H9 (cell line): ENCODE data around the gene FGF6. TPM values are rescaled to one million over a fixed set of nuclear protein-coding genes. Genes with fewer than 3 reads are reported as not detected.
"Not testable (repeated sequence)": the region's sequence is repeated elsewhere in the genome, so short reads cannot be mapped to it uniquely, and the experiment has no call there.

Source experiments
- DNase-seq: peaks from one replicate; pipeline ENCODE4 v3.0.0-alpha.2; 2017
- H2AFZ ChIP-seq: one replicate; pipeline ENCODE4 v1.6.1; 2013; ENCODE audit warnings: mild to moderate bottlenecking, low read length, control low read depth, moderate library complexity
- H2AK5ac ChIP-seq: 2 replicates; pipeline ENCODE4 v1.6.1; 2013; ENCODE audit warnings: low read length, control low read depth, mixed read lengths; ENCODE audit not compliant: insufficient read length
- H2BK120ac ChIP-seq: one replicate; pipeline ENCODE4 v1.6.1; 2013; ENCODE audit warnings: low read depth, mild to moderate bottlenecking, low read length, control low read depth, inconsistent platforms; ENCODE audit not compliant: poor library complexity, severe bottlenecking
- H2BK12ac ChIP-seq: 2 replicates; pipeline ENCODE4 v1.6.1; 2013; ENCODE audit warnings: low read length, control low read depth, mixed read lengths, low read depth; ENCODE audit not compliant: insufficient read length
- H2BK15ac ChIP-seq: 2 replicates; pipeline ENCODE4 v1.6.1; 2013; ENCODE audit warnings: low read depth, low read length, control low read depth
- H2BK20ac ChIP-seq: one replicate; pipeline ENCODE4 v1.6.1; 2013; ENCODE audit warnings: low read depth, mild to moderate bottlenecking, low read length, control low read depth, inconsistent platforms; ENCODE audit not compliant: poor library complexity, severe bottlenecking
- H2BK5ac ChIP-seq: 2 replicates; pipeline ENCODE4 v1.6.1; 2013; ENCODE audit warnings: low read length, control low read depth, mixed read lengths; ENCODE audit not compliant: insufficient read length
- H3K14ac ChIP-seq: 2 replicates; pipeline ENCODE4 v1.6.1; 2013; ENCODE audit warnings: low read length, control low read depth; ENCODE audit not compliant: insufficient read depth
- H3K18ac ChIP-seq: 2 replicates; pipeline ENCODE4 v1.6.1; 2013; ENCODE audit warnings: low read depth, mild to moderate bottlenecking, mixed read lengths, low read length, control low read depth; ENCODE audit not compliant: insufficient read length
- H3K23ac ChIP-seq: 2 replicates; pipeline ENCODE4 v1.6.1; 2013; ENCODE audit warnings: low read length, control low read depth, mixed read lengths, low read depth; ENCODE audit not compliant: insufficient read length
- H3K23me2 ChIP-seq: 2 replicates; pipeline ENCODE4 v1.6.1; 2013; ENCODE audit warnings: low read depth, mild to moderate bottlenecking, mixed read lengths, low read length, control low read depth; ENCODE audit not compliant: insufficient read length, poor library complexity, severe bottlenecking
- H3K27ac ChIP-seq: 2 replicates; pipeline ENCODE4 v1.5.1; 2013; ENCODE audit warnings: low read length, control low read depth, mixed read lengths, low read depth; ENCODE audit not compliant: insufficient read length
- H3K27me3 ChIP-seq: 2 replicates; pipeline ENCODE4 v1.6.1; 2013; ENCODE audit warnings: low read length, control low read depth, inconsistent platforms; ENCODE audit not compliant: insufficient read depth
- H3K4ac ChIP-seq: 2 replicates; pipeline ENCODE4 v1.6.1; 2013; ENCODE audit warnings: low read depth, mild to moderate bottlenecking, control low read depth, inconsistent platforms, low read length, moderate library complexity
- H3K4me1 ChIP-seq: 2 replicates; pipeline ENCODE4 v1.6.1; 2013; ENCODE audit warnings: low read length, control low read depth, inconsistent platforms; ENCODE audit not compliant: insufficient read depth
- H3K4me2 ChIP-seq: 2 replicates; pipeline ENCODE4 v1.6.1; 2013; ENCODE audit warnings: low read length, control low read depth, mixed read lengths; ENCODE audit not compliant: insufficient read length, insufficient read depth
- H3K56ac ChIP-seq: 2 replicates; pipeline ENCODE4 v1.6.1; 2013; ENCODE audit warnings: low read depth, mild to moderate bottlenecking, mixed read lengths, low read length, control low read depth; ENCODE audit not compliant: insufficient read length
- H3K79me1 ChIP-seq: 2 replicates; pipeline ENCODE4 v1.6.1; 2013; ENCODE audit warnings: low read depth, mild to moderate bottlenecking, moderate library complexity, low read length, control low read depth, inconsistent platforms; ENCODE audit not compliant: insufficient read depth, poor library complexity, severe bottlenecking
- H3K79me2 ChIP-seq: 2 replicates; pipeline ENCODE4 v1.6.1; 2013; ENCODE audit warnings: low read length, control low read depth, inconsistent platforms; ENCODE audit not compliant: insufficient read depth
- H3K9ac ChIP-seq: 2 replicates; pipeline ENCODE4 v1.6.1; 2013; ENCODE audit warnings: low read length, control low read depth, mixed read lengths; ENCODE audit not compliant: insufficient read length; ENCODE audit errors: extremely low read depth
- H3K9me3 ChIP-seq: one replicate; pipeline ENCODE4 v1.6.1; 2013; ENCODE audit warnings: low read depth, low read length, inconsistent platforms; ENCODE audit not compliant: control insufficient read depth
- H3T11ph ChIP-seq: one replicate; pipeline ENCODE4 v1.6.1; 2013; ENCODE audit warnings: mild to moderate bottlenecking, low read length, control low read depth, inconsistent platforms
- H4K20me1 ChIP-seq: one replicate; pipeline ENCODE4 v1.6.1; 2013; ENCODE audit not compliant: control insufficient read depth, insufficient read length, insufficient read depth
- H4K5ac ChIP-seq: 2 replicates; pipeline ENCODE4 v1.6.1; 2013; ENCODE audit warnings: low read depth, mild to moderate bottlenecking, mixed read lengths, low read length, control low read depth; ENCODE audit not compliant: insufficient read length
- H4K8ac ChIP-seq: replicated peaks from 2 replicates; pipeline ENCODE4 v1.6.1; 2013; ENCODE audit warnings: low read length, control low read depth, mixed read lengths, low read depth; ENCODE audit not compliant: insufficient read length
- H4K91ac ChIP-seq: 2 replicates; pipeline ENCODE4 v1.6.1; 2013; ENCODE audit warnings: low read depth, mild to moderate bottlenecking, moderate library complexity, mixed read lengths, low read length, control low read depth; ENCODE audit not compliant: insufficient read length
- H3K27ac Mint-ChIP-seq, 3 experiments: 2 replicates in 2 of 3; 3 replicates in 1 of 3; pipeline ENCODE4 v1.8.0; 2020 to 2021; ENCODE audit warnings: mixed read lengths in 3 of 3, mild to moderate bottlenecking in 1 of 3, moderate library complexity in 1 of 3
- H3K27me3 Mint-ChIP-seq: 2 replicates; pipeline ENCODE4 v1.8.0; 2021; ENCODE audit warnings: low read depth, mild to moderate bottlenecking, moderate library complexity, mixed read lengths
- H3K36me3 Mint-ChIP-seq, 3 experiments: 2 replicates in 2 of 3; 3 replicates in 1 of 3; pipeline ENCODE4 v1.8.0; 2020 to 2021; ENCODE audit warnings: low read depth in 3 of 3, mixed read lengths in 3 of 3; ENCODE audit not compliant: insufficient read depth in 1 of 3
- H3K4me1 Mint-ChIP-seq, 2 experiments: 2 replicates each; pipeline ENCODE4 v1.8.0; 2020; ENCODE audit warnings: mixed read lengths in 2 of 2
- H3K4me3 Mint-ChIP-seq, 2 experiments: 2 replicates in 1 of 2; 3 replicates in 1 of 2; pipeline ENCODE4 v1.8.0; 2020 to 2021; ENCODE audit warnings: mild to moderate bottlenecking in 2 of 2, mixed read lengths in 2 of 2, moderate library complexity in 1 of 2
- H3K9me3 Mint-ChIP-seq, 2 experiments: 2 replicates in 1 of 2; 3 replicates in 1 of 2; pipeline ENCODE4 v1.8.0; 2020; ENCODE audit warnings: mild to moderate bottlenecking in 2 of 2, mixed read lengths in 2 of 2, moderate library complexity in 1 of 2
- WGBS: extraction: QIAGEN DNeasy Blood & Tissue Kit; methylation state at CpG from one replicate; pipeline ENCODE4 v1.1.7; 2013; ENCODE audit warnings: missing lambda C conversion rate, low lambda C conversion rate, mixed read lengths; ENCODE audit not compliant: insufficient read length; ENCODE audit errors: extremely low coverage; 5-methylcytosine and 5-hydroxymethylcytosine counted together
- total RNA-seq: library from RNA; stranded (reverse); gene quantifications from 2 replicates; pipeline ENCODE4 v1.2.1, GENCODE V29; 2021
- TF ChIP-seq, protein P1 (sequence below): fragments of 200-600 bp; sonication (generic); conservative IDR thresholded peaks from 3 replicates; pipeline ENCODE4 v1.8.0; 2021; ENCODE audit warnings: antibody characterized with exemption, mild to moderate bottlenecking

FGF6 gene
- total RNA-seq, 1 experiment from 2014 or later = not detected

DNA sequence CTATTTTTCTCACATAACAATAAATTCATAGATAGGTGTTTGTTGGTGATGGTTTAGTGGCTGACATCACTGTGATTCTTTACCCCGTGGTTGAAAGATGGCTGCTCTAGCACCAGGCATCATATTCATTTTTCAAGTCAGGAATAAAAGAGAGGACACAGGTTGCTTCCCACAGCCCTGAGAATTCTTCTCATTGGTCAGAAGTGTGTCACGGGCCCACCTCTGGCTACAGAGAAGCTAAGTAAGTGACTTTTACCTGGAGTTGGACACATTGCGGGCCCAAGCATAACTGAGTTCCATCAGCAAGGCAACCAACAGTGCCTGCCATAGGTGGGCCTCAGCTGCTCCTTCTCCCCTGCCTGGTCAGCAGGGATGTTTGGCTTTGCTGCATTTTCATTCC, 38.5 kb downstream of the FGF6 start:
- Histone ChIP-seq H4K8ac (no peak overlapping the region), H2AK5ac (no peak overlapping the region), H4K5ac (no peak overlapping the region), H2BK20ac (no peak overlapping the region), H3K79me2 (no peaks in the 10 kb centered on the region), H3K27me3 (no peaks in the 10 kb centered on the region; the same call in 1 of the 2 replicates), H2BK12ac (no peak overlapping the region), H4K91ac (no peak overlapping the region), H3K4me1 (no peaks in the 10 kb centered on the region), H3K23ac (no peak overlapping the region), H3K14ac (no peak overlapping the region), H2BK5ac (no peak overlapping the region), H3K9ac (no peak overlapping the region), H3K56ac (no peak overlapping the region), H3K18ac (no peak overlapping the region), H3K79me1 (no peaks in the 10 kb centered on the region), H3K27ac (no peak overlapping the region), H4K20me1 (no peaks in the 10 kb centered on the region), H2BK120ac (no peak overlapping the region), H3K4me2 (no peak overlapping the region), H3K4ac (no peak overlapping the region), H3K9me3 (no peaks in the 10 kb centered on the region), H2AFZ (no peak overlapping the region), H3T11ph (no peak overlapping the region), H2BK15ac (no peak overlapping the region), H3K23me2 (no peaks in the 10 kb centered on the region)
- no CpG with 5 or more reads among the region's 3 CpGs for WGBS
- peaks cover 0 to 8% (median 0%) of the 10 kb centered on the region in 3 experiments; a peak in 1 of 7 replicates for H3K36me3 Mint-ChIP-seq
- H3K27me3 Mint-ChIP-seq = no peaks in the 10 kb centered on the region; the same call in none of the 2 replicates
- TF ChIP-seq, protein P1, sequence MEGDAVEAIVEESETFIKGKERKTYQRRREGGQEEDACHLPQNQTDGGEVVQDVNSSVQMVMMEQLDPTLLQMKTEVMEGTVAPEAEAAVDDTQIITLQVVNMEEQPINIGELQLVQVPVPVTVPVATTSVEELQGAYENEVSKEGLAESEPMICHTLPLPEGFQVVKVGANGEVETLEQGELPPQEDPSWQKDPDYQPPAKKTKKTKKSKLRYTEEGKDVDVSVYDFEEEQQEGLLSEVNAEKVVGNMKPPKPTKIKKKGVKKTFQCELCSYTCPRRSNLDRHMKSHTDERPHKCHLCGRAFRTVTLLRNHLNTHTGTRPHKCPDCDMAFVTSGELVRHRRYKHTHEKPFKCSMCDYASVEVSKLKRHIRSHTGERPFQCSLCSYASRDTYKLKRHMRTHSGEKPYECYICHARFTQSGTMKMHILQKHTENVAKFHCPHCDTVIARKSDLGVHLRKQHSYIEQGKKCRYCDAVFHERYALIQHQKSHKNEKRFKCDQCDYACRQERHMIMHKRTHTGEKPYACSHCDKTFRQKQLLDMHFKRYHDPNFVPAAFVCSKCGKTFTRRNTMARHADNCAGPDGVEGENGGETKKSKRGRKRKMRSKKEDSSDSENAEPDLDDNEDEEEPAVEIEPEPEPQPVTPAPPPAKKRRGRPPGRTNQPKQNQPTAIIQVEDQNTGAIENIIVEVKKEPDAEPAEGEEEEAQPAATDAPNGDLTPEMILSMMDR = no peak
- H3K27ac Mint-ChIP-seq = no peak overlapping the region
- peaks cover 3% of the 10 kb centered on the region in 2 experiments; a peak in 3 of 4 replicates for H3K4me1 Mint-ChIP-seq
- no peak for DNase-seq
- peaks cover 10 to 13% of the 10 kb centered on the region in 2 experiments for H3K9me3 Mint-ChIP-seq
- no peak overlapping the region for H3K4me3 Mint-ChIP-seq

- H4K8ac ChIP-seq, H4K20me1 ChIP-seq, H3T11ph ChIP-seq, H4K5ac ChIP-seq, H2BK20ac ChIP-seq, H3K79me2 ChIP-seq, H3K79me1 ChIP-seq, H3K9me3 ChIP-seq, H3K27me3 Mint-ChIP-seq, H3K4me2 ChIP-seq, H2BK120ac ChIP-seq, H3K9ac ChIP-seq, H2BK12ac ChIP-seq, H3K23me2 ChIP-seq, H3K4me3 Mint-ChIP-seq, H3K4me1 ChIP-seq, H3K14ac ChIP-seq, H3K18ac ChIP-seq, H2BK5ac ChIP-seq, H3K27ac Mint-ChIP-seq, H2AK5ac ChIP-seq, H2AFZ ChIP-seq, H3K56ac ChIP-seq, H3K4me1 Mint-ChIP-seq, H2BK15ac ChIP-seq, H3K36me3 Mint-ChIP-seq, DNase-seq, H3K23ac ChIP-seq, H3K27ac ChIP-seq, H4K91ac ChIP-seq, H3K27me3 ChIP-seq, H3K4ac ChIP-seq: not testable (repeated sequence)
- WGBS = no CpG with 5 or more reads among the region's 8 CpGs
- peaks cover 10 to 13% of the 10 kb centered on the region in 2 experiments for H3K9me3 Mint-ChIP-seq
These were observed 40.6 kb downstream of the FGF6 start for GRCh38 chr12:4404877-4405637.
